ENCODE results near the gene ERBB4. TPM values are rescaled to one million over a fixed set of nuclear protein-coding genes. Genes with fewer than 3 reads are reported as not detected.

Gene ERBB4
- total RNA-seq, 1 experiment from 2014 or later = 0.15 TPM

DNA sequence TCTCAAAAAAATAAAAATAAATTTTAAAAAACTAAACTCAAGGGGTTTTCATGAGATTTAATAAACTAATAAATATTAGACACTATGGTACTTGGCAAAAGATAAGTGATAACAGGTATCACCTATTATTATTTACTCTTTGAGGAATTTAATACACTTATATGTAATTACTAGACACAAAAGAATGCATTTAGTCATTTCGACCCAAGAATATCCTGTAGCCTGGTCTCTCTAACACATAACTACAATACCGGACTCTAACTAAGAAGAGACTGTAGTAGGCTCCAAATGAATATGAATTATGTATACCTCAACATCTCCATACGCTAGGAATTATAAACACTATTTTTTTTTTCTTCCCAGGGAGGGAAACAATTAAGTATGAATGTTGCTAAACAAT lies 1131.5 kb downstream of the ERBB4 start:
- TF ChIP-seq SIN3A (IDR thresholded peaks at IDR 0.05; ENCODE audit: borderline replicate concordance, insufficient read depth, low read depth, low read length) (no peak), TCF7L2 (IDR thresholded peaks at IDR 0.05; ENCODE audit: low read depth, low read length) (no peak)
- TF ChIP-seq, protein P1, sequence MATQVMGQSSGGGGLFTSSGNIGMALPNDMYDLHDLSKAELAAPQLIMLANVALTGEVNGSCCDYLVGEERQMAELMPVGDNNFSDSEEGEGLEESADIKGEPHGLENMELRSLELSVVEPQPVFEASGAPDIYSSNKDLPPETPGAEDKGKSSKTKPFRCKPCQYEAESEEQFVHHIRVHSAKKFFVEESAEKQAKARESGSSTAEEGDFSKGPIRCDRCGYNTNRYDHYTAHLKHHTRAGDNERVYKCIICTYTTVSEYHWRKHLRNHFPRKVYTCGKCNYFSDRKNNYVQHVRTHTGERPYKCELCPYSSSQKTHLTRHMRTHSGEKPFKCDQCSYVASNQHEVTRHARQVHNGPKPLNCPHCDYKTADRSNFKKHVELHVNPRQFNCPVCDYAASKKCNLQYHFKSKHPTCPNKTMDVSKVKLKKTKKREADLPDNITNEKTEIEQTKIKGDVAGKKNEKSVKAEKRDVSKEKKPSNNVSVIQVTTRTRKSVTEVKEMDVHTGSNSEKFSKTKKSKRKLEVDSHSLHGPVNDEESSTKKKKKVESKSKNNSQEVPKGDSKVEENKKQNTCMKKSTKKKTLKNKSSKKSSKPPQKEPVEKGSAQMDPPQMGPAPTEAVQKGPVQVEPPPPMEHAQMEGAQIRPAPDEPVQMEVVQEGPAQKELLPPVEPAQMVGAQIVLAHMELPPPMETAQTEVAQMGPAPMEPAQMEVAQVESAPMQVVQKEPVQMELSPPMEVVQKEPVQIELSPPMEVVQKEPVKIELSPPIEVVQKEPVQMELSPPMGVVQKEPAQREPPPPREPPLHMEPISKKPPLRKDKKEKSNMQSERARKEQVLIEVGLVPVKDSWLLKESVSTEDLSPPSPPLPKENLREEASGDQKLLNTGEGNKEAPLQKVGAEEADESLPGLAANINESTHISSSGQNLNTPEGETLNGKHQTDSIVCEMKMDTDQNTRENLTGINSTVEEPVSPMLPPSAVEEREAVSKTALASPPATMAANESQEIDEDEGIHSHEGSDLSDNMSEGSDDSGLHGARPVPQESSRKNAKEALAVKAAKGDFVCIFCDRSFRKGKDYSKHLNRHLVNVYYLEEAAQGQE (IDR thresholded peaks at IDR 0.05; ENCODE audit: insufficient read depth in 1 of 2, low read depth in 2 of 2, low read length in 1 of 2) = no peak
- DNase-seq (ENCODE audit: low read depth, low spot score) (no peak), ATAC-seq (no peak)
- no TSS peak for BruUV-seq (replicated peaks)
- CTCF ChIA-PET = no interaction called here
- no peaks in the 10 kb centered on the region; the same call in 1 of the 2 replicates for H3K36me3 ChIP-seq (ENCODE audit: control insufficient read depth, insufficient read depth, low read length)
- intact Hi-C loops (cut with micrococcal nuclease; ENCODE audit: unreplicated experiment) (no loop called here), in situ Hi-C loops (cut with HindIII; ENCODE audit: low pct_unique_long_range_greater_than_20kb, low sequenced_read_pairs) (no loop called here)
- POLR2A ChIA-PET = no interaction called here
- H3K4me1 ChIP-seq (ENCODE audit: control insufficient read depth, insufficient read depth, low read length) = peaks cover 3% of the 10 kb centered on the region
- H3K9me3 ChIP-seq (ENCODE audit: control insufficient read depth, insufficient read depth, low read depth, low read length) = no peaks in the 10 kb centered on the region; the same call in 1 of the 2 replicates
- H3K27ac ChIP-seq (ENCODE audit: low read length) = no peak overlapping the region
- H3K27me3 ChIP-seq (ENCODE audit: control insufficient read depth, insufficient read depth, low read length) = no peaks in the 10 kb centered on the region
- no peak overlapping the region for H3K4me3 ChIP-seq (ENCODE audit: low read depth in 2 of 2, low read length in 2 of 2)

DNA sequence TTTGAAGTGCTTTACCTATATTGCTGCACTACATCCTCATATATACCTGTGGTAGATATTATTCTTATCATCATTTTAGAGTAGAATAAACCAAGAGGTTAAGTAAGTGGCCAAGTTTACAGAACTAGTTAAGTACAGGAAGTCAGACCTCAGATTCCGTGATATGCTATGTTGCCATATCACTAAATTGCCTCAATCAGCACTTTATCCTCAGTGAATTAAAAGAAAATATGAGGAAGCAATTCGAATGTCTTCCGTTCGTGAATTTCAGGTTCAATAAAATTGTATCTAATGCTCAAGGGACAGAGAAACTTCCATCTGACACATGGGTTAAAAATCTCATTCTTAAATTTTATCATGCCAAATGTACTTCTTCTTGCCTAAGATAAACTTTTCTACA lies 1133.6 kb downstream of the ERBB4 start:
- ChIA-PET POLR2A (no interaction called here), CTCF (no interaction called here)
- no TSS peak for BruUV-seq (replicated peaks)
- H3K36me3 ChIP-seq (ENCODE audit: control insufficient read depth, insufficient read depth, low read length) = no peaks in the 10 kb centered on the region; the same call in 1 of the 2 replicates
- DNase-seq (ENCODE audit: low read depth, low spot score) = no peak
- TF ChIP-seq SIN3A (IDR thresholded peaks at IDR 0.05; ENCODE audit: borderline replicate concordance, insufficient read depth, low read depth, low read length) (no peak), POLR2AphosphoS5 (IDR thresholded peaks at IDR 0.05; ENCODE audit: low read depth, low read length) (no peak), TCF7L2 (IDR thresholded peaks at IDR 0.05; ENCODE audit: low read depth, low read length) (no peak)
- TF ChIP-seq, protein P1 (IDR thresholded peaks at IDR 0.05; ENCODE audit: insufficient read depth in 1 of 2, low read depth in 2 of 2, low read length in 1 of 2) = no peak
- TF ChIP-seq, protein P2, sequence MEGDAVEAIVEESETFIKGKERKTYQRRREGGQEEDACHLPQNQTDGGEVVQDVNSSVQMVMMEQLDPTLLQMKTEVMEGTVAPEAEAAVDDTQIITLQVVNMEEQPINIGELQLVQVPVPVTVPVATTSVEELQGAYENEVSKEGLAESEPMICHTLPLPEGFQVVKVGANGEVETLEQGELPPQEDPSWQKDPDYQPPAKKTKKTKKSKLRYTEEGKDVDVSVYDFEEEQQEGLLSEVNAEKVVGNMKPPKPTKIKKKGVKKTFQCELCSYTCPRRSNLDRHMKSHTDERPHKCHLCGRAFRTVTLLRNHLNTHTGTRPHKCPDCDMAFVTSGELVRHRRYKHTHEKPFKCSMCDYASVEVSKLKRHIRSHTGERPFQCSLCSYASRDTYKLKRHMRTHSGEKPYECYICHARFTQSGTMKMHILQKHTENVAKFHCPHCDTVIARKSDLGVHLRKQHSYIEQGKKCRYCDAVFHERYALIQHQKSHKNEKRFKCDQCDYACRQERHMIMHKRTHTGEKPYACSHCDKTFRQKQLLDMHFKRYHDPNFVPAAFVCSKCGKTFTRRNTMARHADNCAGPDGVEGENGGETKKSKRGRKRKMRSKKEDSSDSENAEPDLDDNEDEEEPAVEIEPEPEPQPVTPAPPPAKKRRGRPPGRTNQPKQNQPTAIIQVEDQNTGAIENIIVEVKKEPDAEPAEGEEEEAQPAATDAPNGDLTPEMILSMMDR (IDR thresholded peaks at IDR 0.05) = no peak
- no peak overlapping the region for H3K27ac ChIP-seq (ENCODE audit: low read length)
- ATAC-seq = no peak
- H3K4me1 ChIP-seq (ENCODE audit: control insufficient read depth, insufficient read depth, low read length) = peaks cover 3% of the 10 kb centered on the region
- in situ Hi-C loops (cut with HindIII; ENCODE audit: low pct_unique_long_range_greater_than_20kb, low sequenced_read_pairs) (no loop called here), intact Hi-C loops (cut with micrococcal nuclease; ENCODE audit: unreplicated experiment) (no loop called here)
- H3K4me3 ChIP-seq (ENCODE audit: low read depth in 2 of 2, low read length in 2 of 2) = no peak overlapping the region
- no peaks in the 10 kb centered on the region for H3K27me3 ChIP-seq (ENCODE audit: control insufficient read depth, insufficient read depth, low read length)
- H3K9me3 ChIP-seq (ENCODE audit: control insufficient read depth, insufficient read depth, low read depth, low read length) = no peaks in the 10 kb centered on the region; the same call in 1 of the 2 replicates
